NCI-H146 (cell line): Measurements from ENCODE around the gene PRKD3.

Experiments used
- DNase-seq: peaks from one replicate; lab custom pipeline; 2025; lab: John Stamatoyannopoulos, UW

Gene PRKD3

GRCh38 chr2:37343537-37344434 is 19.2 kb upstream of the PRKD3 start:
- DNase-seq = peak; percentile 19

DNA sequence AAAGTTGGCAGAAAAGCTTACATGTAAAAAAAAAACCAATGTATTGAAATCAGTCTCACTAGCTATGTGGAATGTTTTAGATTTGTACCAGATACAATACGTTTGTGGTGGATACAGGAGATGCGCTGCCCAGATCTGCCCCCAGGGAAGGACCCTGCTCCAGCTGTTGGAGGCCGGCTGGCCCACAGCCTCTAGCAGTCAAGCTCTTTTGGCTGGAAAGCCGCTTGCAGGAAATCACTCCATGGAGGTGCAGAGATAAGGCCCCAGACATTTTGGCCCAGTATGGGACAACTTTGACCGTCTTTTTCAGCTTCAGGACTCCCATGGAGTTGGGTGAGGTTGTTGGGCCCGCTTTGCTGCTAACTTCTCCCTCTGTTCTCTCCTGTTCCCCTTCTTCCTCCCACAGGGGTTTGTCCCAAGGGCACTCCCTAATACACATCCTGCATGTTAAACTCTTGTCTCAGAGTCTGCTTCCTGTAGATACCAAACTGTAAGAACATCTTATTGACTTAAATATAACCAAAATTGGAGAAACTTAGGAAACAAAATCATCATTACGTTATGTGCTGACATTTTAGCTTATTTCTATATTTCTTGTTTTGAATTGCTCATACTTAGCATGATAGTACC is 18.1 kb upstream of the PRKD3 start:
- no peak for DNase-seq

GRCh38 chr2:37340637-37341036 is 16.0 kb upstream of the PRKD3 start:
- DNase-seq = no peak

DNA sequence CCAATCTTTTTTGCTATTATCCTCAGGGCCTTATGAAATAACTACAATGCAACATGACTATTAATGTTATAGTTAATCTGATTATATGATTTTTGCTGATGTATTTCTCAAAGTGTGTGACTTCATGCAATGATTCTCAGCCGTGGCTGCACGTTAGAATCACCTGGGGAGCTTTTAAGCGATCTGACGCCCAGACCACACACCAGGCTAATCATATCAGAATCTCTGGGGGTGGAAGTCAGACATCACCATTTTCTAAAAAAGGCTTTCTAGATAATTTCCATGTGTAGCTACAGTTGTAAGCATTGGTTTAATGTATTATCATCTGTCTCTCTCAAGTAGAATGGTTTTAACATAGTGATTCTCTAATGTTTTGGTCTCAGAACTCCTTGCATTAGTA is 14.3 kb upstream of the PRKD3 start:
- no peak for DNase-seq

DNA sequence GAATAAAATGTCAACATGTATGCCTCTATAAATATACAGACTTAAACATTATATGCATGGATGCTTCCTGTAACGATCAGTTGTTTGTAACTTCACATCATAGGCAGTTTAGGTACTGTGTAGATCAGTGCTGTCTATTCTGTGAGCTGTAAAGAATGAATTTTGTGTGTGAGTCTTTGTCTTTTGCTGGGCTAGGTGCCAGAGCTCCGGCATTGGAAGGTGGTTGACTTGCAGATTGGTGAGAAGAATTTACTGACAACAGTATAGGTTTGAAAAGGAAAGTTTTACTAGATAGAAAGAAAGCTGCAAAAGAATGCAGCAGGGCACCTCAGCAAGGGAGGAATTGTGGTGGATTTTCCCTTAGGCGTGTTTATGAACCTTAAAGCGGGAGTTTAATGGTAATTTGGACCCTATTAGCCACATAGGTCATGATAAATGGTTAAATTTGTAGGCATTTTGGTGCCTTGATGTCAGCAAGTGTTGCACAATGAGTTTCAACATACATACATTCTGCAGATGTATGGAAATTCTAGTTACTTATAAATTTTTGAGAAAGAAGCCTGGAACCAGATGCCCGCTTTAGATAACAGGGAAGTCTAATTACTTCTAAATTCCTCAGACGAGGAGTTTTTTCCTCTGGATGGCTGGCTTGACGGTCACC is 13.1 kb upstream of the PRKD3 start:
- DNase-seq = no peak

DNA sequence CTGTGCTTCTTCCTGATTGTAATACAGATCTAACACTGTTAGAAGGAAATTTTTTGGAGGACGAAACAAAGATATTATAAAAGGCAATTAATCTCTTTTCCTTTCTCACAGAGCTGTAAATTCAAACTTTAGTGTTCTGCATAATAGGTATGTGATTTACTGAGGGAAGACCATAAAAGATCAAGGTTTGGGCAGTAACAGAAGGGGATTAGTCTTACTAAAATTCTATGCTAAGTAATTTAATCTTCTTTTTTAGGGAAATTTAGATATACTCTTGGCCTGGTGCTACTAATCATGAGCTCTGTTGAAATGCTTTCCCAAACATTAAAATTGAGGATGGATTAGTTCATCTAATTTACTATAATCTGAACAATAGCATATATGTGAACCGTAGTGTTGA is 11.0 kb upstream of the PRKD3 start:
- no peak for DNase-seq

- no peak for DNase-seq
Measured at GRCh38 chr2:37333256-37333655, 8.6 kb upstream of the PRKD3 start.

- DNase-seq = no peak
Measured at GRCh38 chr2:37332560-37332959, 7.9 kb upstream of the PRKD3 start.

DNA sequence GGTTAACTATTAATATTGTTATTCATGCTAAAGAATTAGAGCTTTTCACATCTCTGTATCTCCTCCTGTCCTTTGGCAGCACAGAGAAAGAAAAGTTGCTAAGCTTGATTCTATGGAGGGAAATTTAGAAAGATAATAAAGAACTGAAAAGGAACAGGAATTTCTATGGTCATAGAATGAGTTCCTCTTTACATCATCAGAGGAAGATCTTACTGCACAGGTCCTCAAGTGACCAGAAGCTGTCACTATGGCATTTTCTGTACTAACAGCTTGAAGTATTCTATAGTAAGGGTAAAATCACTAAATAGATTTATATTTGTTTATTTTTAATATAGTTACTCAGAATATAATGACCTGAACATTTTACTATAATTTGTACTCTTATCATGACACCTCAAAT is 6.0 kb upstream of the PRKD3 start:
- no peak for DNase-seq

GRCh38 chr2:37326866-37327634 is 2.4 kb upstream of the PRKD3 start:
- no peak for DNase-seq

DNA sequence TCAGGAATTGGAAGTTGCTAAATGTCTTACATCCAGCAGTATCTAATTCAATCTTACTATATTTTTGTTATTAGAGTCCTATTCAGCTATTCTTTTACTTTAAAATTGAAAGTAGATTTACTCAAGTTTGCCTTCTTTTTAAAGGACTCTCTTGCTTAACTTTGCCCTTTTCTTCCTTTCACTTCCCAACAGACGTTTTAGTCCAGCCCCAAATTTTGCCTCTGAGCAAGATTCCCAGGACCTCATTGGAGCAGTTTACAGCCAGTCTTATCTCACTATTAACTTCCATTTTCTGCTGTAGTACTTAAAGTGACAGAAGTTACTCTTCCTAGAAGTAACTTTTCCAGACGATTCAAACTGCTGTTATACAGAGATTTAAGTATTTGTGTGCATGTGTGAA is 1.7 kb upstream of the PRKD3 start:
- DNase-seq = no peak

DNA sequence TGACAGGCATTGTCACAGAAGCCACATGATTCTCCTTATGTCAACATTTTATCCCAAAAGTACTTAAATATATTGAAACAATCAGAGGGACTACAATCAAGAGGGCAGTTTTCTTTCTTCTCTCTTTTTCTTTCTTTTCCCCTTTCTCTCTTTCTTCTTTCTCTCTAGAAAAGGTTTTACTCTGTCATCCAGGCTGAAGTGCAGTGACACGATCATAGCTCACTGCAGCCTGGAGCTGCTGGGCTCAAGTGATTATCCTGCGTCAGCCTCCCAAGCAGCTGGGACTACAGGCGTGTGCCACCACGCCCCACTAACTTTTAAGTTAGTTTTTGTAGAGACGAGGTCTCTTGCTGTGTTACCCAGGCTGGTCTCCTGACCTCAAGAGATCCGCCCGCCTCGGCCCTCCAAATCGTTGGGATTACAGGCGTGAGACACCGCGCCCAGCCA is 1.0 kb upstream of the PRKD3 start:
- DNase-seq = no peak

- no peak for DNase-seq
Measured at GRCh38 chr2:37324536-37324785, 172 bp downstream of the PRKD3 start.

- peak; percentile 46 for DNase-seq
Measured at GRCh38 chr2:37323781-37324535, 675 bp downstream of the PRKD3 start.

DNA sequence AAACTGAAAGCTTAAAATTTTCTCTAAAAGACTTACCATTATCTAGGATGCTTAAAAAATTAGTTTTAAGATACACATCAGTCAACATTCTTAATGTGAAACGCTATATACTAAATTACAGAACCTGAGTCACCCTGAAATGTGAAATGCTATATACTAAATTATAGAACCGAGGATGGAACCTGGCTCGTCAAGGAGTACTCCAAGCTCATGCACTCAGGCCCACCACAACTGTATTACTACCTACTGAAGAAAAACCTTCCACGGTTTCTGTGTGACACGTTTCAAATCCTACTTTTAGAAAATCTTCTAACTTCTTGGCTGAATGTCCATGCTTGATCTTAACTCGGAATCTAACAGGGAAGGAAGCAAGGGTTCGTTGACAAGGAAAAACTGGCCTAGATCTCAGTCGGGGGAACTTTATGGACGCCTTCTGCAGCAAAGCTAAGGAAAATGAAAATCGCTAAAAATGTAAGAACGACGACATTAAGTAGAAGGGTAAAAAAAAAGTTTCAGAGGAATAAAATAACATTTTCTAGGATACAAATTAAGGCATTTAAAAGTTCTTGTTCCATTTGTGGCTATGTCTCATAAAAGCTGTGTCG is 1.4 kb downstream of the PRKD3 start:
- DNase-seq = no peak

- no peak for DNase-seq
Measured at GRCh38 chr2:37322368-37322767, 2.3 kb downstream of the PRKD3 start.

DNA sequence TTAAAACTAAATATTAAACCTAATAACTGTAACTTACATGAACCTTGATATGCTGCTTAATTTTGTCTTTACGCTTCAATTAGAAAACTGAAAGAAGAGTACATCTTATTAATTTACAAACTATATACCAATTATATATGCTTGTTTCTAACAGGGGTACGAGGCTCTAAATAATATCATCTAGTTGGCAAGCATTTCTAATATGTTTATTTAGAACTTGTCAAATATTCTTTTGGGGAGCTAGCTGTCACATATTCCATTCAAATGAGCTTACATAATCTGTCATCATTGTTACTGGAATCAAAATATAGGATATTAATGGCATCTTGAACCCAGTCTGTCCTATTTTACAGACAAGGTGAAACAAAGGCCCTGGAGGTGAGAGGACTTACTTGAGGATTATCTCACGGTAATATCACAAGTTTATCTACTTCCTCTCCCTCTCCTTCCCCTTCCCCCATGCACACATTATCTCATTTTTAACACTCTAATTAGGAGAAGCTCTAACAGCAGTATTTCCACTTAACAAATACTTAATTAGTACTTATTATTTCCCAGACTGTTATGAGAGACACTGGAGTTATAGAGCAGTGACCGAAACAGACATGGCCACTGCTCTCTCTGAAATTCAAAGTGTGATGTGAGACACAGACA is 3.5 kb downstream of the PRKD3 start:
- no peak for DNase-seq

- no peak for DNase-seq
Measured at GRCh38 chr2:37319754-37320609, 4.7 kb downstream of the PRKD3 start.

DNA sequence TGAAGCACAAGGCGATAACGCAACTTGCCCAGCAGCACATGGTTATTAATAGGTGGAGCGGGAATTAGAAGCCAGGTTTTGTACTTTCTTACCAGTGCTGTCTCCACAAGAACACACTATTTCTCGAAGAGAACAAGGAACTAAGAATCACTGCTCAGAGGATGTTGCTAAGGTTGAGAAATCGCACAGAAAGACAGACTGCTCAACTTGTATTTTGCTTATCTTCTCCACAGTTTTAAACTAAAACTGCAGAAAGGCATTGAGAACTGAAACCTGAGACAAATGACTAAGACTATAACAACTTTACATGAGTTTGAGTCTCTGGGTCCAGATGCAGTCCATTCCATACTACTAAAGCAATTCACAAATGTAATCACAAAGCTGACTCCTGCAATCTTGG is 6.2 kb downstream of the PRKD3 start:
- no peak for DNase-seq

GRCh38 chr2:37317746-37318145 is 6.9 kb downstream of the PRKD3 start:
- no peak for DNase-seq
